ENCODE measurements around the gene RGS1. TPM values are rescaled to one million over a fixed set of nuclear protein-coding genes. Genes with fewer than 3 reads are reported as not detected.

Gene RGS1
- total and polyA plus RNA-seq, 2 of the 4 experiments (the other 2 are of a cell fraction) = not detected

DNA sequence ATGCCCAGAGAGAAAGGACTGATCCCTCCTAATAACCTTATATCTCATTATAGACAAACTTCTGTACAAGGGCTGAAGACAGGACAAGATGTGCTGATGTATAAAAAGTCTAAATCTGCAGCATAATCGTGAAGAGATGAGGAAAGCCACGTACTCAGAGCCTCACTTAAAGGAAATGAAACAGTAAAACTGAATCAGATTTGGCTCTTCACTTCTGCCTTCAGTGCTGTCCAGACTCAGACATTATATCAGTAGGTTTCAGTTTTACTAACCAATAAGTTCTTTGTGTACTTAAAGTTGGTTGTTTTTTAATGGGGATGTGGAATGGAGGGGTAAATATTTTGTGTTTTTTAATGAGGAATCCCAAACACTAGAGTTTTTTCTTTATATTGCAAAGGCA is 45.3 kb upstream of the RGS1 start:
- Histone ChIP-seq H3K4me1 (ENCODE audit: control insufficient read depth, insufficient read depth, low read length) (peaks cover 11% of the 10 kb centered on the region), H3K56ac (ENCODE audit: extremely low read depth, insufficient read depth, low read length) (no peak overlapping the region), H3K27ac (ENCODE audit: insufficient read depth, low read length) (peak overlapping the region; percentile 35; the same call in 1 of the 2 replicates), H2BK15ac (ENCODE audit: low read depth, low read length) (peak overlapping the region; percentile 81; the same call in 2 of the 3 replicates), H3K36me3 (ENCODE audit: control insufficient read depth, insufficient read depth, low read length) (no peaks in the 10 kb centered on the region), H3K4me3 (ENCODE audit: insufficient read depth, low read depth, low read length) (no peak overlapping the region), H4K20me1 (ENCODE audit: insufficient read depth, low read length) (no peaks in the 10 kb centered on the region), H3K14ac (replicated peaks; ENCODE audit: low read depth, low read length) (peak overlapping the region; percentile 61; the same call in 1 of the 2 replicates), H2AK5ac (ENCODE audit: low read depth, low read length) (no peak overlapping the region), H3K23ac (ENCODE audit: low read depth, low read length) (peak overlapping the region; percentile 91; the same call in 1 of the 2 replicates), H2AFZ (replicated peaks; ENCODE audit: low read length, poor library complexity) (no peak overlapping the region), H3K9me1 (ENCODE audit: insufficient read depth, low read length) (no peaks in the 10 kb centered on the region; the same call in 1 of the 2 replicates), H2BK5ac (ENCODE audit: low read depth, low read length, poor library complexity, severe bottlenecking) (peak overlapping the region; percentile 77), H3K9ac (ENCODE audit: low read depth, low read length) (no peak overlapping the region), H3K79me1 (ENCODE audit: low read depth in 1 of 2, low read length in 2 of 2) (no peaks in the 10 kb centered on the region), H4K5ac (ENCODE audit: low read depth, low read length) (peak overlapping the region; percentile 84; the same call in 1 of the 2 replicates), H2BK120ac (ENCODE audit: low read depth, low read length) (peak overlapping the region; percentile 75; the same call in 1 of the 2 replicates), H3K9me3 (ENCODE audit: control insufficient read depth, insufficient read depth, low read length) (no peaks in the 10 kb centered on the region), H3K4ac (ENCODE audit: low read depth, low read length) (peak overlapping the region; percentile 26; the same call in 1 of the 2 replicates), H2AK9ac (replicated peaks; ENCODE audit: low read depth, low read length, poor library complexity) (no peak overlapping the region), H3K27me3 (ENCODE audit: control insufficient read depth, insufficient read depth, low read length) (no peaks in the 10 kb centered on the region), H4K8ac (ENCODE audit: low read depth in 2 of 2, low read length in 2 of 2) (peak overlapping the region in 1 of 2 experiments; percentile 75; a peak in 2 of 4 replicates), H2BK20ac (ENCODE audit: low read depth, low read length) (0 out of 2 replicates have a peak overlapping the region, but pooled peaks have one; percentile 15), H3K4me2 (ENCODE audit: low read depth, low read length) (peak overlapping the region; percentile 61; the same call in 1 of the 2 replicates), H4K91ac (ENCODE audit: insufficient read depth, low read depth, low read length) (peak overlapping the region; percentile 38; the same call in 1 of the 2 replicates), H3K18ac (ENCODE audit: low read depth, low read length) (peak overlapping the region; percentile 96)
- no TSS peak for BruUV-seq (replicated peaks)
- intact Hi-C loops (cut with micrococcal nuclease) = loop anchor here (5.0 kb wide), 1 partner anchor 47 kb away; the partner anchor contains the start of gene RGS1
- ATAC-seq (ENCODE audit: low read depth) (0 out of 2 replicates have a peak, but pooled peaks have one; percentile 21), DNase-seq (peak; percentile 48)
- in situ Hi-C loops (cut with MboI; ENCODE audit: low sequenced_read_pairs) = loop anchor here (10.0 kb wide), 1 partner anchor 45 kb away; no protein-coding TSS in a partner anchor
- dilution Hi-C loops (cut with HindIII; ENCODE audit: low sequenced_read_pairs, unreplicated experiment) = no loop called here
- no CpG with 5 or more reads among the region's 2 CpGs for WGBS, 2 experiments (ENCODE audit: extremely low coverage in 2 of 2, insufficient read length in 1 of 2)
- ChIA-PET POLR2A (ENCODE audit: unreplicated experiment) (no interaction called here), CTCF (no interaction called here)
- TF ChIP-seq FOS (IDR thresholded peaks at IDR 0.05; ENCODE audit: low read depth, low read length) (no peak), CTCF (conservative IDR thresholded peaks at IDR 0.05; ENCODE audit: low read depth, low read length) (no peak)
